ENCODE results near the gene TBC1D23. TPM values are rescaled to one million over a fixed set of nuclear protein-coding genes. Genes with fewer than 3 reads are reported as not detected.
A peak's percentile ranks its signal among the peaks of the same experiment; 100 is the strongest.

The TBC1D23 gene
- total RNA-seq, 1 donor from 2014 or later: 62.2 TPM

- H3K27ac Mint-ChIP-seq (ENCODE audit: unreplicated experiment): no peak overlapping the region
- DNase-seq (ENCODE audit: low read depth) (no peak), FAIRE-seq (no peak)
- no peak overlapping the region for H3K4me3 Mint-ChIP-seq (ENCODE audit: unreplicated experiment)
- H3K36me3 ChIP-seq (ENCODE audit: insufficient read depth, low read length): no peaks in the 10 kb centered on the region
- H3K4me2 ChIP-seq (ENCODE audit: low read length): no peak overlapping the region
- no peaks in the 10 kb centered on the region for H3K79me2 ChIP-seq (ENCODE audit: insufficient read depth, low read length)
- peaks cover 4% of the 10 kb centered on the region for H3K9me3 Mint-ChIP-seq (ENCODE audit: unreplicated experiment)
- no peak overlapping the region for H3K27ac ChIP-seq (ENCODE audit: low read depth, low read length)
- H3K27me3 Mint-ChIP-seq (ENCODE audit: low read depth, unreplicated experiment): no peaks in the 10 kb centered on the region
- H3K4me3 ChIP-seq (ENCODE audit: insufficient read depth, low read depth, low read length): no peak overlapping the region
- H3K4me1 ChIP-seq (ENCODE audit: insufficient read depth, low read length): peaks cover 2% of the 10 kb centered on the region
- TF ChIP-seq EZH2 (IDR thresholded peaks at IDR 0.05; ENCODE audit: insufficient read depth, low read length) (no peak), CTCF (IDR thresholded peaks at IDR 0.05; ENCODE audit: insufficient read depth, low read depth, low read length) (no peak)
- H3K9ac ChIP-seq (ENCODE audit: low read length): no peak overlapping the region
- no peaks in the 10 kb centered on the region for H3K9me3 ChIP-seq (ENCODE audit: insufficient read depth, low read depth, low read length)
- peaks cover 24% of the 10 kb centered on the region for H3K4me1 Mint-ChIP-seq (ENCODE audit: low read depth, unreplicated experiment)
- peaks cover 4% of the 10 kb centered on the region for H3K36me3 Mint-ChIP-seq (ENCODE audit: low read depth, unreplicated experiment)
- no peaks in the 10 kb centered on the region for H4K20me1 ChIP-seq (ENCODE audit: insufficient read depth, low read length)
- no peaks in the 10 kb centered on the region for H3K27me3 ChIP-seq (ENCODE audit: insufficient read depth, low read length)
- no peak overlapping the region for H2AFZ ChIP-seq (ENCODE audit: low read depth, low read length)
These were observed 35.6 kb upstream of the TBC1D23 start for GRCh38 chr3:100225193-100225592.

GRCh38 chr3:100225883-100226282 lies 34.9 kb upstream of the TBC1D23 start:
- no peak overlapping the region for H3K9ac ChIP-seq (ENCODE audit: low read length)
- Mint-ChIP-seq H3K9me3 (ENCODE audit: unreplicated experiment) (peaks cover 5% of the 10 kb centered on the region), H3K36me3 (ENCODE audit: low read depth, unreplicated experiment) (peaks cover 4% of the 10 kb centered on the region), H3K27me3 (ENCODE audit: low read depth, unreplicated experiment) (no peaks in the 10 kb centered on the region), H3K27ac (ENCODE audit: unreplicated experiment) (no peak overlapping the region), H3K4me3 (ENCODE audit: unreplicated experiment) (no peak overlapping the region), H3K4me1 (ENCODE audit: low read depth, unreplicated experiment) (peaks cover 25% of the 10 kb centered on the region)
- no peak overlapping the region for H3K4me2 ChIP-seq (ENCODE audit: low read length)
- H3K79me2 ChIP-seq (ENCODE audit: insufficient read depth, low read length): no peaks in the 10 kb centered on the region
- no peaks in the 10 kb centered on the region for H3K36me3 ChIP-seq (ENCODE audit: insufficient read depth, low read length)
- H4K20me1 ChIP-seq (ENCODE audit: insufficient read depth, low read length): no peaks in the 10 kb centered on the region
- TF ChIP-seq EZH2 (IDR thresholded peaks at IDR 0.05; ENCODE audit: insufficient read depth, low read length) (no peak), CTCF (IDR thresholded peaks at IDR 0.05; ENCODE audit: insufficient read depth, low read depth, low read length) (no peak)
- FAIRE-seq: no peak
- no peaks in the 10 kb centered on the region for H3K9me3 ChIP-seq (ENCODE audit: insufficient read depth, low read depth, low read length)
- H3K27me3 ChIP-seq (ENCODE audit: insufficient read depth, low read length): no peaks in the 10 kb centered on the region
- no peak overlapping the region for H3K4me3 ChIP-seq (ENCODE audit: insufficient read depth, low read depth, low read length)
- H3K27ac ChIP-seq (ENCODE audit: low read depth, low read length): no peak overlapping the region
- H3K4me1 ChIP-seq (ENCODE audit: insufficient read depth, low read length): peaks cover 2% of the 10 kb centered on the region
- no peak for DNase-seq (ENCODE audit: low read depth)
- no peak overlapping the region for H2AFZ ChIP-seq (ENCODE audit: low read depth, low read length)

GRCh38 chr3:100226712-100227429 lies 33.9 kb upstream of the TBC1D23 start:
- TF ChIP-seq CTCF (IDR thresholded peaks at IDR 0.05; ENCODE audit: insufficient read depth, low read depth, low read length) (no peak), EZH2 (IDR thresholded peaks at IDR 0.05; ENCODE audit: insufficient read depth, low read length) (no peak)
- H3K9me3 ChIP-seq (ENCODE audit: insufficient read depth, low read depth, low read length): no peaks in the 10 kb centered on the region
- H3K36me3 ChIP-seq (ENCODE audit: insufficient read depth, low read length): no peaks in the 10 kb centered on the region
- no peak overlapping the region for H3K4me3 ChIP-seq (ENCODE audit: insufficient read depth, low read depth, low read length)
- Mint-ChIP-seq H3K4me1 (ENCODE audit: low read depth, unreplicated experiment) (peaks cover 25% of the 10 kb centered on the region), H3K36me3 (ENCODE audit: low read depth, unreplicated experiment) (peaks cover 4% of the 10 kb centered on the region), H3K27me3 (ENCODE audit: low read depth, unreplicated experiment) (no peaks in the 10 kb centered on the region), H3K4me3 (ENCODE audit: unreplicated experiment) (no peak overlapping the region), H3K9me3 (ENCODE audit: unreplicated experiment) (peaks cover 7% of the 10 kb centered on the region), H3K27ac (ENCODE audit: unreplicated experiment) (peak overlapping the region; percentile 75)
- FAIRE-seq (peak; percentile 65), DNase-seq (ENCODE audit: low read depth) (peak; percentile 63)
- H3K79me2 ChIP-seq (ENCODE audit: insufficient read depth, low read length): no peaks in the 10 kb centered on the region
- H3K27me3 ChIP-seq (ENCODE audit: insufficient read depth, low read length): no peaks in the 10 kb centered on the region
- H4K20me1 ChIP-seq (ENCODE audit: insufficient read depth, low read length): no peaks in the 10 kb centered on the region
- no peak overlapping the region for H3K27ac ChIP-seq (ENCODE audit: low read depth, low read length)
- no peak overlapping the region for H3K9ac ChIP-seq (ENCODE audit: low read length)
- peak overlapping the region; percentile 3 for H2AFZ ChIP-seq (ENCODE audit: low read depth, low read length)
- peak overlapping the region; percentile 60 for H3K4me2 ChIP-seq (ENCODE audit: low read length)
- H3K4me1 ChIP-seq (ENCODE audit: insufficient read depth, low read length): peaks cover 8% of the 10 kb centered on the region

Measured in astrocyte (in vitro differentiated cells and primary cell).